GDM1 (cell line): ENCODE measurements around the gene ALPL.
"Not testable (repeated sequence)": the region's sequence is repeated elsewhere in the genome, so short reads cannot be mapped to it uniquely, and the experiment has no call there.

Experiments
- DNase-seq: peaks from one replicate; lab custom pipeline; 2025; lab: John Stamatoyannopoulos, UW

Gene ALPL

DNA sequence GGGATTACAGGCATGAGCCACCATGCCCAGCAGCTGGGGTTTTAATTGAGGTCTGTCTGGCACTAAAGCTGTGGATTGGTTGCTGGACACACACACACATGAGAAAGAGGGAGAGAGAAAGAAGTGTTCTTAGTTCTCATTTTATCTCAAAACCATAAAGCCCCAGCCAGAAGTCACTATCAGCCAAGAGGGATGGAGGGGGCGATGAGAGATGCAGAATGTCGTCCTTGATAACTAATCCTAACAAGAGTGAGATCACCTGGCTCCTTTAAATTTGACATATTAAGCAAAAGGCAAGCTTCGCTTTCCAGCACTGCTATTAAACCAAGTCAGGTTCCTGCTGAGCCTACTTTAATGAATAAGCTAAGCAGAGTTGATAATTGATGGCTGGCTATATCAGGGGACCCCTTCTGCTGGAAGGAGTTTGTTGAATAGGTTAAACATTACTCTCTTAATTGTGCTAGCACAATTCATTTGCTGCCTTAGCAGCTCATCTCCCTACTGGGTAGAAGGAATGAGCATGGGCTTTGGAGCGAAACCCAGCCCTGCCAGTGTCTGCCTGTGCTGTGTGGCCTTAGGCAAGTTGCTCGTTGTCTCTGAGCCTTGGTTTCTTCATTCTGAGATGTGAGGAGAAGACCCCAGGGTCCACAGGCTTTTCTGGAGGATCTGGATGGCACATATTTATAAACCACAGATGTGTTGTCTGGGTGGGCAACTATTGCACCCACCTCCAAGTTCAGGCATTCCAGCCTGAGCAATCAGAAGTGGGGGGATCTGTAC, 50.8 kb downstream of the ALPL start:
- DNase-seq, result no peak

DNA sequence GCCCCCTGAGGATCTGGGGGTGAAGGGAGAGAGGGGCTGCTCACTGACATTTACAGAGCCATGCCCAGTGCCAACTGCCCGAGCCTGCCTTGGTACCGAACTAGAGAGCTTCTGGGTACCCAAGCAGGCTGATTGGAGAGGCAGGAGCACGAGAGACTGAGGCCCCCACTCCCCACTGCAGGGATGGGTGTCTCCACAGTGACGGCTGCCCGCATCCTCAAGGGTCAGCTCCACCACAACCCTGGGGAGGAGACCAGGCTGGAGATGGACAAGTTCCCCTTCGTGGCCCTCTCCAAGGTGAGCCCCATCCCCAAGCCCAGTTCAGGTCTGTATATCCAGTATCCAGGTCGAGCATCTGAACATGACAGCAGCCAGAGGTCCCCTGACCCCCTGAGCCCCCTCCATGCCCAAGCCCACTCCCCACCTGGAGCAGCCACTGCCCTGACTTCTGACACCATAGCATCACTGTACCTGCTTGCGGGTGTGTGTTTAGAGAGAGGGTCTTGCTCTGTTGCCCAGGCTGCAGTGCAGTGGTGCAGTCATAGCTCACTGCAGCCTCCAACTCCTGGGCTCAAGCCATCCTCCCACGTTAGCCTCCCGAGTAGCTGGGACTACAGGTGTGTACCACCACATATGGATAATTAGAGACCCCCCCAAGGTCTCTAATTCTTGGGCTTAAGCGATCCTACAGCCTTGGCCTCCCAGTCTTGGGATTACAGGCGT, 51.9 kb downstream of the ALPL start:
- DNase-seq, result no peak

DNA sequence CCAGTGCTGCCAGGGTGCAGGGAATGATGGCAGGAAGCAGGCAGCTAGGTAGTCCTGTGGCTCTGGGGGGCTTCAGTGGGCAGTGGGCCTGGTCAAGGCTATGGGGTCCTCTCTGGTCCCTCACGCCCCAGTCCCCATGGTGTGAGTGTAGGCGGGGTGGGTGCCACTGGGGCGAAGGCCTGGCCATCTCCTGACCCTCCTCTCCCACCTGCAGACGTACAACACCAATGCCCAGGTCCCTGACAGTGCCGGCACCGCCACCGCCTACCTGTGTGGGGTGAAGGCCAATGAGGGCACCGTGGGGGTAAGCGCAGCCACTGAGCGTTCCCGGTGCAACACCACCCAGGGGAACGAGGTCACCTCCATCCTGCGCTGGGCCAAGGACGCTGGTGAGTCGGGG, 53.7 kb downstream of the ALPL start:
- DNase-seq, result no peak

DNA sequence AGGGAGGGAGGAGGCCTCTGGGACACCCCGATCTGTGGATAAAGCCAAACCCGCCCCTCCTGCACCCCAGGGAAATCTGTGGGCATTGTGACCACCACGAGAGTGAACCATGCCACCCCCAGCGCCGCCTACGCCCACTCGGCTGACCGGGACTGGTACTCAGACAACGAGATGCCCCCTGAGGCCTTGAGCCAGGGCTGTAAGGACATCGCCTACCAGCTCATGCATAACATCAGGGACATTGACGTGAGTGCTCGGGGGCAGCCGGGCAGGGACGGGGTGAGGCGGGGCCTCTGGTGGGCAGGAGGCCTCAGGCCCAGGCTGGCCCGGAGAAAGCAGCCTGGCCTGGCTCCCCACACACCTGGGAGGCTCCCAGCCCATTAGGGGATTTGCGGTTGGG, 54.7 kb downstream of the ALPL start:
- DNase-seq, result no peak

DNA sequence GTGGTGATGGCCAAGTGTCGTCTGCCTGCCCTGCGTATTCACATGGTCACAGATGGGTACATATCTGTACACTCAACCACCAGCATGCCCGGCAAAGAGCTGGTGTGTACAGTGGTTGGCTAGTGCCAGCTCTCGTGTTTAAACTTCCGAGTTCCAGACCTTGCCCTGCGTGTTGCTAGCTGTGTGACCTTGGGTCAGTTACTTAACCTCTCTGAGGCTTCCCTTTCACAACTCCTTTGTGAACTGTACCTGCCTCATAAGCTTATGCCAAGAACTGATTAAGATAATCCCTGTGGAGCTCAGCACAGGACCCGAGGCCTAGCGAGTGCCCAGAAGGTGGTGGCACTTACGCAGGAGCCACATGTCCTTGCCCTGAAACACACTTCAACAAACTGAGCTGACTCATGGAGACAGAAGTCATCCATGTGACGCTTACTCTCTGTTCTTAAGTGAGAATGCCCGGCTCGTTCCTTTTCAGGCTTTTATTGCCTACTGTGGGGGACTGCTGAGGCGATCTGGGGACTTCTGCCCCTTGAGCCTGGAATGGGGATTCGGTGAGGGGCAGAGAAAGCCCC, 55.4 kb downstream of the ALPL start:
- DNase-seq, result no peak

DNA sequence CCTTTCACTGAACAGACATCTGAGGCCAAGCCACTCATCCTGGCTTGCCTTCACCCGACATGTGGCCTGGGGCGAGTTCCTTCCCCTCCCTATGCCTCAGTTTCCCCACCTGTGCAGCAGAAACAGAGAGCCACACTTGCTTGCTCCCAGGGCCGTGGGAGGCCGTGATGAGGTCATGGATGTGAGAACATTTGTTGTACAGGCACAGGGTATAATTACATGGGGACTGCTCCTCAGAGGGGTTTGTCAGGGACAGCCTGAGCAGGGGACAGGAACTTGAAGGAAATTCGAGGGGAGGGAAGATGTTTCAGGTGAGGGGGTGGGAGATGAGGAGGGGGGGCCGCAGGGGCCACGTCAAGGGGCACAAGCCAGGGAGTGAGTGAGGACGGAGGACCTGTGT, 56.1 kb downstream of the ALPL start:
- no peak for DNase-seq

DNA sequence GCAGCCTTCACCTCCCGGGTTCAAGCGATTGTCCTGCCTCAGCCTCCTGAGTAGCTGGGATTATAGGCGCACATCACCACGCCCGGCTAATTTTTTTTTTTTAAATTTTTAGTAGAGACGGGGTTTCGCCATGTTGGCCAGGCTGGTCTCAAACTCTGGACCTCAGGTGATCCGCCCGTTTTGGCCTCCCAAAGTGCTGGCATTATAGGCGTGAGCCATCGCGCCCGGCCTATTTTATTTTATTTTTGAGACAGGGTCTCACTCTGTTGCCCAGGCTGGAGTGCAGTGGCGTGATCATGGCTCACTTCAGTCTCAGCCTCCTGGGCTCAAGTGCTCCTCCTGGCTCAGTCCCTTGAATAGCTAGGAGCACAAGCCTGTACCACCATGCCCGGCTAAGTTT, 57.1 kb downstream of the ALPL start:
- DNase-seq, result not testable (repeated sequence)

DNA sequence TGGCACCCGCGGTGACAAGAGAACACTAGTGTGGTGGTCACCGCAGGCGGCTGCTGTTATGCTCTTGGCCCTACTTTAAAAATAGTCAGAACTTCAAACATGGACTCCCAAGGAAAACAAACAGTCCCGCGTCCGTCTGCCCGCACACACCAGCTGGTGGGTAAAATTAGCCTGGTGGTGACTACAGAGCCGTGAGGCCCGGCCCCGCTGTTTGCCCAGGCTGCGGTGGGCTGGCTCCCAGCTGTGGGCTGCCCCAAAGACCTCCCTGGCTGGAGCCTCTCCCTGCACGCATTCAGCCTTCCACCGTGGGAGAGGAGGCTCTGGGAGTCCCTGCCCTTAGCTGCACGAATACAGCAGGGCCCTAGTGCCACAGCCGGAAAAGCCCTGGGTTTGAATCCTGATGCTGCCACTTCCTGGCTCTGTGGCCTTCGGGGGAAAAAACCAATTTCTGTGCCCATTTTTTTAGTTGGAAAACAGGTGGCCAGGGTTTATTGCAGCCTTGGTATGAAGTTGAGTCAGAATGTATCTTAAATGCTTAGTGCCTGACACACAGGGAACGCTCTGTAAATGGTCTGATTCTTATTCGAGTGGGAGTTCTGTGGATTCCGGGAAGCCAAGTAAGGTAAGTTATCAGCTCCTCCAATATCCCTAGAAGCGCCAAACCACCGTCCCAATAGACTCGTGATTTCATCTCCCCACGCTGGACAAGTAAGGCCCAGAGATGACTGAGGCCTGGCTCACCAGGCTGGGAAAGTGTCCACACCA, 58.2 kb downstream of the ALPL start:
- no peak for DNase-seq

DNA sequence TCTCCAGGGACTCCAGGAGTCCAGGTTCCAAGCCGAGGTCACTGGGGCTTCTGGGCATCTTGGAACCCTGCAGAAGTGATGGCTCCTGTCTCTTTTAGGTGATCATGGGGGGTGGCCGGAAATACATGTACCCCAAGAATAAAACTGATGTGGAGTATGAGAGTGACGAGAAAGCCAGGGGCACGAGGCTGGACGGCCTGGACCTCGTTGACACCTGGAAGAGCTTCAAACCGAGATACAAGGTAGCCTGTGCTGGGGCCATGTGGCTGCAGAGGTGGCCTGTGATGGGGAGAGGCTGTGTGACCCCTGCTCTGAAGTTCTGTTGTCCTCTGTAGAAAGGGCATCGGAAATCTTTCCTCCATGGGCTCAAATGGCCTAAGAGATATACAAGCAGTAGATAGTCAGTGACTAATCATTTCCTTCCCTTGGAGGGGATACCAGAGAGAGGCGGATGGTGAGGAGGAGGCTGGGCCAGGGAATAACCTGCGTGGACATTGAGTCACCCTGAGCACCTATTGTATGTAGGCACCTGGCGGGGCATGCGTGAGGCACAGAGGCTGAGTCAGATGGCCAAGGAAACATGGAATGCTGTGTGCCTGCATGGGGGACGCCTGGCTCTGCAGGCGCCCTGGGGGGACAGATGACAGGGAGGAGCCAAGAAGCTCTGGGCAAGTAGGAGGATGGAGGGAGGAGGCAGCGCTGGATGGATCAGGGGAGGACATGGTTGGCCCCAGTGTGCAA, 59.0 kb downstream of the ALPL start:
- DNase-seq, result no peak

DNA sequence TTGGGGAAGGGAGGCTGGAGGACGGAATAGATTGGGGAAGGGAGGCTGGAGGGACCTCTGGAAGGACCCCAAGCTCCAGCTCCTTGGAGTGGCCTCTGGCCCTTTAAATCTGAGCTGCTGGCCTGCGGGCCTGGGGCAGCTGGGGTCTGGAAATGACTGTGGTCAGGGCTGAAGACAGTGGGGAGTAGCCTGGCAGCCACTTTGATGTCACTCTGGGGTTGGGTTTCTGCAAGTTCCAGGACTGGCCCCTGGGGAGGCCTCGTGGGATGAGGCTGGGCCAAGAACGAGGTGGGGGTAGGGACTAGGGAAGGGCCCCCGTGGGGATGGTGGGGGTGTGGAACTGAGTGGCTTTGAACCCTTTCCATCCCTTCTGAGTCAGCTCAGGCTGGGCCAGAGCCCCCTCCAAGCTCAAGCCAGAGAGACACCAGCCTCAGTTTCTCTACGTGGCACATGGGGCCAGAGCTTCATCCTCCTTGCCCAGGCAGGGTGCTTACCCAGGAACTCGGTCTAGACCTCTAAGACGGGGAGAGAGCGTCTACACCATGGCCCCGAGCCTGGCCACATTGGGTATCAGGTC, 59.7 kb downstream of the ALPL start:
- DNase-seq, result no peak

DNA sequence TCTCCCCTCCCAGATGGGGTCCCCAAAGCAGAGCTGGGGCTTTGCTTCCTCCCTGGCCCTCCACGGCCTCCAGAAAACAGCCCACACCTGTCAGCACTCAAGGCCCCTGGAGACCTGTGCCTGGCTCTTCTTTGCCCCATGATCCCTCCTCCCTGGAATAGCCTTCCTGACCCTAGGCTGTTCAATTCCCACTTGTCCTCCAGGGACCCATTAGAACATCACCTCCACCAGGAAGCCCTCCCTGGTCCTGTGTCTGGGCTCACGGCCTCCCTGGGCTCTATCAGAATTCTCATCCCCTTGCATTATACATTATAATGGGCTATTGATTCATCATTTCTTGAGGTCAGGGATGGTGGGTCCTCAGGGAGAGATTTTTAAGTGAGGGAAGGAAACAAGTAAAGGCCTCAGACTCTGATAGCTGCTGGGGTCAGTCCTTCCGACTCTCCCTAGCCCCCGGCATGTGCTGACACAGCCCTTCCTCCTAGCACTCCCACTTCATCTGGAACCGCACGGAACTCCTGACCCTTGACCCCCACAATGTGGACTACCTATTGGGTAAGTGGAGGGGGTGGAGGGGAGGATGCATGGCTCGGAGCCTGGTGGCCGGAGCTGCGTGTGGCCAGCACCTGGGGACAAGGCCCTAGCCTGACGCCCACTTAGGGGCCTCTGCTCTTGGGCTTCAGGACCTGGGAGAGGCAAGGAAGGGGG, 60.8 kb downstream of the ALPL start:
- DNase-seq, result no peak

DNA sequence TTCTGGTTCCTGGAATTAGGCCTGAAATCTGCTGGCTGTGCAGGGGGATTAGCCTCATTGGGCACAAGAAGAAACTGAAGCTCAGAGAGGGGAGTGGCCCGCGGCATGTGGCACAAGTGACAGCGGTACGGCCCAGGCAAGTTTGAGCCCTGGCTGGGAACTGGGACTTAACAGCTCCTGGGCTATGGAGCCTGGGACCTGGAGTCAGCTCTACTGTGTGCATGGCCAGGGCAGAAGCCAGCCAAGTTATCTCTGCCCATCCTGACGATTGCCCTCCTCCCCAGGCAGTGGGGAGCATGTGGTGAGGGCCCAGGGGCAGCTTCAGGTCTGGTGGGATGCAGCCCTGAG, 61.3 kb downstream of the ALPL start:
- DNase-seq, result no peak

DNA sequence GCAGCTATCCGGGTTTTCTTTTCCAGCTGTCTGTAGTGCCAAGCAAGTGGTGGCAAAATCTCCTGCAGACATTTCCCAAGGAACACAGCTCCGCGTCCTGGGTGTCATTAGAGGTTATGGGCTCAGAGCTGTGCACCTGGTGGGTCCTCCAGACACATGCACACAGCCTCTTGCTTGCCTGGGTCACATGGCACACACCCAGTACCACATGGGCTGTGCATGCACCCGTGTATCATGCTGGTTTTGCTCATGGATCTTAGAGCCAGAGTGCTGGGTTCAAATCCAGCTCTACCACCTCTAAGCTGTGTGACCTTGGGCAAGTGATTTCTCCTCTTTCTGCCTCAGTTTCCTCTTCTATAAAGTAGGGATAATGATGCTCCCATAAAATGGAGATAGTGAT, 61.7 kb downstream of the ALPL start:
- DNase-seq, result no peak

DNA sequence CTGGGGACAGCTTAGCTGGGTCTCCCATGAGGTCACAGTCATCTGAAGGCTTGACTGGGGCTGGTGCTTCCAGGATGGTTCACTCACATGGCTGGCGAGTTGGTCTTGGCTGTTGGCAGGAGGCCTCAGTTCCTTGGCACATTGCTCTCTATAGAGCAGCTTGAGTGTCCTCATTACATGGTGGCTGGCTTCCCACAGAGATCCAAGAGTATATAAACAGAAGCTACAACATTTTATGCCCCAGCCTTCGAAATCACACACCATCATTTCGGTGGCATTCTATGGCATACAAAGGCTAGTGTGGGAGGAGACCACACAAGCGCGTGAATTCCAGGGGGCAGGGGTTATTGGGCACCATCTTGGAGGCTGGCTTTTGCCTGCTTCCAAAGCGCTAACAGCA, 63.0 kb downstream of the ALPL start:
- DNase-seq, result no peak

DNA sequence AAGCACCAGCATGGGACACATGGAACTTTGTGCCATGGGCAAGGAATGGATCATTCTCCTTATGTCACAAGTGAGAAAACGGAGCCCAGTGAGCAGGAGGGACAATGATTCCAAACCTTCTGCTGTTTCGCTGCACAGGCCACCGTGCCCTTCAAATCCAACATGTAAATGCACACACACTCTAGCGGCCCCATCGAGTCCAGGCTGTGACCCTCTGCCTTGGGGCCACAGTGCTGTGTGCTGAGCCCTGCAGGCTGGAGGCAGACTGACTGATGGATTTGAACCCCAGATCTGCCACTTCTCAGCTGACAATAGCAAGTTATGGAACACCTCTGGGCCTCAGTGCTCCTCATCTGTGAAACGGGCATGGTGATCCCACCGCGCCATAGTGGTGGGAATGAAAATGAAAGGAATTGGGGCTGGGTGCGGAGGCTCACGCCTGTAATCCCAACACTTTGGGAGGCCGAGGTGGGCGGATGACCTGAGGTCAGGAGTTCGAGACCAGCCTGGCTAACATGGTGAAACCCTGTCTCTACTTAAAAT, 63.6 kb downstream of the ALPL start:
- no peak for DNase-seq

DNA sequence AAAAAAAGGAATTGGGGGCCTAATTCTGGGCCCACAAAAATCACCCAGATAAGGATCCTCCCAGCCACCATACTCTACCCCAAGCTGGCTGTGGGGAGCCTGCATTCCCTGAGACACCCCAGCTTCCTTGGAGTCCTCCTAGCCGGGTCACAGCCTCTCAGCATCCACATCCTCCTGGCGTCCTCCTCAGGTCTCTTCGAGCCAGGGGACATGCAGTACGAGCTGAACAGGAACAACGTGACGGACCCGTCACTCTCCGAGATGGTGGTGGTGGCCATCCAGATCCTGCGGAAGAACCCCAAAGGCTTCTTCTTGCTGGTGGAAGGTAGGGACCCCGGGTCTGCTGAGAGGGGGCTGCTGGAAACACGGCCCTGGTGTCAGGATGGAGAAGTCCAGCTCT, 64.3 kb downstream of the ALPL start:
- DNase-seq, result no peak

DNA sequence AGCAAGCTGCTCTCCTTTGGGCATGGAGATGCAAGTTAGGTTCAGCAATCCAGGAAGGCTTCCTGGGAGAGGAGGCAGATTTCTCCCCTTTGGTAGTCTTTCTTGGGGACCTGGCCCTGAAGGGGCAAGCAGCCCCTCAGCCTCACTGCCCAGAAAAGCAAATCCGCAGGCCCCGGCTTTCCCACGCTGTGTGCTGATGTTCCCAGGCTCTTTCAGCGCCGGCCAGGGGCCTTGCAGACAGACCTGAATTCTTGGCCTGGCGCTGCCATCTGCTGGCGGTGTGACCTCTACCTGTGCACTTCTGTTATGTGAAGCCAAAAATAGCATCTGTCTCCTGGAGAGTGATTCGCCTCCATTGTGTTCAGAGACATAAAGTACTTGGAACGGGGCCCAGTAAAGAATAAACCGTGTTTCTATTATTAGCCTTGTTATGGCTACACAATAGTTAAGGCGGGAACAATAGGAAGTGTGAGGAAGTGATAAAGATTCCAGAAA, 64.8 kb downstream of the ALPL start:
- DNase-seq, result peak; percentile 33

DNA sequence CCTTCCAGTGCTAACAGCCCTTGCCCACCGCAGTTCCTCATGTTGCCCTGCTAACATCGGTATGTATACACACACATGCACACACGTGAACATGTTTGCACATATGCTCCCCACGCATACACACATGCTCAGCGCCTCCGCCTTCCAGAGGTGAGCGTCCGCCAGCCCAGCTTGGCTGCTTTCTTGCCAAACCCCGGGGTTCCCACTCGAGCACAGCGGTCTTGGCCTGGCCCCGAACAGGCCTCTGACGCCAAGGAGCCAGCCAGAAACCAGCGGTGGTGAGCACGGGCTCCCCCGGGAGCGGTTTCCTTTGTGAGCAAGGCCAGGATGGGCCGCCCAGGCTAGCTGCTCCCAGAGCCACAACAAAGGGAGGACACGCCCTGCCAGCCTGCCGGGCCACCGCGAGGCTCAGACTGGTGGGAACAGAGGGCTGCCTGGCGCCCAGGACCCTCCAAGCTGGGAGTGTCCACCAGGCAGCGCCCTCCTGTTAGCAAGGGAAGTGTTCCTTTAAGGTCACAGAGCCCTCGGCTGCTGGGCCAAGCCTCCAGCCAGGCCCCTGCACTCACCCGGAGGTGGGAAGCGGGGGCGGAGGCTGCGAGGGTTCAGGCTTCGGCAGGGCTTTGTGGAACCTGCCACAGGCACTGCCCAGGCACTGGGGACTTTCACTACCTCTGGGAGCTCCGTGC, 65.4 kb downstream of the ALPL start:
- DNase-seq, result no peak

DNA sequence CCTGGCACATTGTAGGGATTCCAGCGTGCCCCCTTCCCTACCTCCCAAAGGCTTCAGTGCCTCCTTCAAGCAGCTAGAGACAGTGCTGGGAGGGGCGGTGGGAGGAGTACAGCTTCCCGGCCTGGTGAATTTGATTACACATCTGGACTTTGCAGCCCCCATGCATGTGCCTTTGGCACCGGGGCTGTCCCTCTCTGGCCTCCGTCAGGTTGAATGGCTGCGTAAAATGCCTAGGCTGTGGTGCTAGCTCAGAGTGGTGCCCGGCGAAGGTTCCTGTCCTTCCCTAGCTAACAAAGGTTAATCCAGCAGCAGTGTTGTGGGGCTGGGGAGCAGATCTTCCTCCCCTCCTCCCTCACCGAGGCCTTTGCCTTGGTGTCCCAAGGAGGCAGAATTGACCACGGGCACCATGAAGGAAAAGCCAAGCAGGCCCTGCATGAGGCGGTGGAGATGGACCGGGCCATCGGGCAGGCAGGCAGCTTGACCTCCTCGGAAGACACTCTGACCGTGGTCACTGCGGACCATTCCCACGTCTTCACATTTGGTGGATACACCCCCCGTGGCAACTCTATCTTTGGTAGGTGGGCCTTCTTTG, 66.2 kb downstream of the ALPL start:
- DNase-seq, result no peak
